GM12892 (cell line): ENCODE data around the gene MTUS2.

ENCODE experiments used
- POLR2A ChIP-seq: IDR thresholded peaks from 2 replicates; pipeline ENCODE4 v1.6.1; 2011; ENCODE audit warnings: low read depth, low read length, control low read depth
- POLR2AphosphoS5 ChIP-seq: IDR thresholded peaks from 2 replicates; pipeline ENCODE4 v1.6.1; 2011; ENCODE audit warnings: low read depth, low read length, control low read depth

GRCh38 chr13:29304148-29304547 is 484.0 kb downstream of the MTUS2 start:
- TF ChIP-seq POLR2AphosphoS5 (no peak), POLR2A (no peak)
